Activated naive CD8-positive, alpha-beta T cell treated with anti-CD3 and anti-CD28 coated beads, Interleukin-2, amount 10 ng/mL, durations not matched to agents 7 days and 5 days (primary cell): ENCODE data around the gene IL4R. TPM values are rescaled to one million over a fixed set of nuclear protein-coding genes. Genes with fewer than 3 reads are reported as not detected.
A peak's percentile ranks its signal among the peaks of the same experiment; 100 is the strongest.
"Not testable (repeated sequence)": the region's sequence is repeated elsewhere in the genome, so short reads cannot be mapped to it uniquely, and the experiment has no call there.

Source experiments
- ATAC-seq: fragments of 150-1000 bp; cut with Tn5 transposase; one replicate; pipeline ENCODE4 v1.10.0; 2021; ENCODE audit warnings: low read depth, moderate library complexity
- POLR2A ChIA-PET: fragments of 350-600 bp; sonication (Branson Sonifier 250); formaldehyde crosslinking; loops from one replicate; lab custom pipeline; 2021; ENCODE audit warnings: antibody characterized with exemption; lab: Charles Lee
- DNase-seq: peaks from one replicate; pipeline ENCODE4 v3.0.0; 2021
- H3K27ac Mint-ChIP-seq: one replicate; pipeline ENCODE4 v1.8.0; 2022; ENCODE audit warnings: mild to moderate bottlenecking, mixed read lengths
- H3K27me3 Mint-ChIP-seq: one replicate; pipeline ENCODE4 v1.8.0; 2022; ENCODE audit warnings: mild to moderate bottlenecking, moderate library complexity, mixed read lengths
- H3K36me3 Mint-ChIP-seq: one replicate; pipeline ENCODE4 v1.8.0; 2021; ENCODE audit warnings: mild to moderate bottlenecking, mixed read lengths
- H3K4me1 Mint-ChIP-seq: one replicate; pipeline ENCODE4 v1.8.0; 2021; ENCODE audit warnings: mixed read lengths
- H3K4me3 Mint-ChIP-seq: one replicate; pipeline ENCODE4 v1.8.0; 2022; ENCODE audit warnings: mild to moderate bottlenecking, moderate library complexity, mixed read lengths
- H3K9me3 Mint-ChIP-seq: one replicate; pipeline ENCODE4 v1.8.0; 2021; ENCODE audit warnings: mixed read lengths
- total RNA-seq, 2 experiments: library from RNA; stranded (reverse); gene quantifications; one replicate each; pipeline ENCODE4 v1.2.3, GENCODE V29; 2021

IL4R gene
- total RNA-seq, 2 experiments from 2014 or later: 215 TPM

DNA sequence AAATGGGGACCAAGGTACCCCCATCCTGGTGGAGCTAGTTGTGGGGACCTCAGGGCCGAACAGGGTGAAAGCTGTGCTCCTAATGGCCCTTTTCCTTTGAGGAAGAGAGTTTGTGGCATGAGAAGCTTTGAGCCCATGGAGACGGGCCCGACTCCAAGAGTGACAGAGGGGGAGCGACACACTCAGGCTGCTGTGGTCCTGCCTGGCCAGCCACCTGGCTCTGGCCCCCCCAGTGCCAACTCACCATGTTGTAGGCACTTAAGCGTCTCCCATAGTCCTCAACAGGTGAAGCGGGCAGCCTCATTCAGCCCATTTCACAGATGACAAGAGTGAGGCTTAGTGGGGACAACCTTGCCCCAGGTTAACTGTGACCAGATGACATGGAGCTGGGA, 89.8 kb downstream of the IL4R start:
- ATAC-seq (no peak), DNase-seq (no peak)
- Mint-ChIP-seq H3K27ac (peak overlapping the region; percentile 95), H3K4me1 (peaks cover 69% of the 10 kb centered on the region), H3K27me3 (no peaks in the 10 kb centered on the region), H3K9me3 (no peaks in the 10 kb centered on the region), H3K36me3 (peaks cover 6% of the 10 kb centered on the region), H3K4me3 (peak overlapping the region; percentile 91)
- POLR2A ChIA-PET: interaction anchor here (0.6 to 4.9 kb wide), 9 partner anchors 24 to 230 kb away, joined by 3 to 25 read pairs (median 12); no protein-coding TSS in a partner anchor

DNA sequence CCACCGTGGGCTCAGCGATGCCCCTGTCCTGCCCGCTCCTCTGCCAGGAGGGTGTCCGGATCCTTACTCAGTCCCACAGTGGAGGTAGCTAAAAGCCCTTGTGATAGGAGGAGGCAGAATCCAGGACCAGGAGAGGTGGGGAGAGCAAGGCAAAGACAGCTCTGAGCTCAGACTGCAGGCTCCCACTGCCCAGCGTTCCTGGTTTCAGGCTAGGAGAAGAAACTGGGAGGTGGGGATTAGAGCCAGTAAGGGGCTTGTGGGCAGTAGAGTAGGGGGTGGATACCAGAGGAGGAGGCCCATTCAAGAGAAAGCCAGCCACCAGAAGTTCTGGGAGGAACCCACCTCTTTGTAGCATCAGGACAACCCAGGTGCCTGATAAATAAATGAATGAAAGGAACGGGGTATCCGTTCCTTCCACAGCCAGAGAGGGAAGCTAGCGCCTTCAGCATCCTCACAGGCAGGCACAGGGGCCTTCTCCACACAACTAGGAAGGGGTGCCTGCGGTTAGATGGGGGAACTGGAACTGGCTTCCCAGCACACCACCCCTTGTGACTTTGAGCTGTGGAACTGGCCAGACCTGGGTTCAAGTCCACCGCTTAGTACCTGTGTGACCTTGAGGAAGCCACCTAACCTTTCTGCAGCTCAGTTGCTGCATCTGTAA, 90.5 kb downstream of the IL4R start:
- Mint-ChIP-seq H3K4me3 (peak overlapping the region; percentile 91), H3K36me3 (peaks cover 6% of the 10 kb centered on the region), H3K27ac (peak overlapping the region; percentile 95), H3K4me1 (peaks cover 69% of the 10 kb centered on the region), H3K27me3 (no peaks in the 10 kb centered on the region), H3K9me3 (no peaks in the 10 kb centered on the region)
- ATAC-seq (no peak), DNase-seq (no peak)
- POLR2A ChIA-PET: interaction anchor here (1.3 to 4.9 kb wide), 8 partner anchors 23 to 230 kb away, joined by 3 to 25 read pairs (median 16); no protein-coding TSS in a partner anchor

DNA sequence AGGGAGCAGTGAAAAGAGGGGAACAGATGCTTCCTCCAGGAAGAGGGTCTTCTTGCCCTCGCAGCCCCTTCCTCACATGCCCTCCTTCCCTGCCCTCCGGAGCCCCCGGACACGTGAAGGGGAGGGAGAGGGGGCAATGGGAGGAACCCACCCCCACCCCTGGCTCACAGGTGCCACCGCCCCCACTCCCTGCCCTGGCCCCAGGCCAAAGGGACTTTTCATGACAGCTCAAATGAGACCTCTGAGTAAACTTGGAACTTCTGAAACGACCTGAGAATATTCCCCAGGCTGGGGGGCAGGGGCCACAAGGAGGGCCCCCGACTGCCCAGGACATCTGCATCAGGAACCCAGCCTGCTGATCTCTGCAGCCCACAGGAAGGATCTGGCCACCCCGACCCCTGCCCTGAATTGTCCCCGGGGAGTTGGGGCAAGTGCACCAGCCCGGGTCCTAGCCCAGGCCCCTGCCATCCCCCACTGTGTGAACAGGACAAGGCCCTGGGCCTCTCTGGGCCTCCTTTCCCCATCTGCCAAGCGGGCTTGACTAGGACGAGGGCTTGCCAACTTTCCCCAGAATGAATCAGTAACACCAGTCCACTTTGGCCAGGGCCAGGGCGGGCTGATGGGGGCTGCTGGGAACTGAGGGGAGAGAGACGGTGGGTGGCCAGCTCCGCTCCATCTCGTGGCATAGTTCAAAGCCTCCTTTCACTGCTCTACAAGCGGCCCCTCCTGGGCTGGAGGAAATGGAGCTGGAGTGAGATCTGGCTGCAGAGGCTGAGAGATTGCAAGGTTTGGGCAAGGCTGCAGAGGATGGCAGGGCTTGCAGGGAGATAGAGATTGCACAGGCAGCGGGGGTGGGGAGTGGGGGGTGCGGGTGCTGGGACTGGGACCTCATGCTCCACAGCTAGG, 92.0 kb downstream of the IL4R start:
- peaks cover 13% of the 10 kb centered on the region for H3K36me3 Mint-ChIP-seq
- POLR2A ChIA-PET: interaction anchor here (0.6 to 4.9 kb wide), 19 partner anchors 15 to 232 kb away, joined by 3 to 25 read pairs (median 5); no protein-coding TSS in a partner anchor
- ATAC-seq: peak; percentile 15

DNA sequence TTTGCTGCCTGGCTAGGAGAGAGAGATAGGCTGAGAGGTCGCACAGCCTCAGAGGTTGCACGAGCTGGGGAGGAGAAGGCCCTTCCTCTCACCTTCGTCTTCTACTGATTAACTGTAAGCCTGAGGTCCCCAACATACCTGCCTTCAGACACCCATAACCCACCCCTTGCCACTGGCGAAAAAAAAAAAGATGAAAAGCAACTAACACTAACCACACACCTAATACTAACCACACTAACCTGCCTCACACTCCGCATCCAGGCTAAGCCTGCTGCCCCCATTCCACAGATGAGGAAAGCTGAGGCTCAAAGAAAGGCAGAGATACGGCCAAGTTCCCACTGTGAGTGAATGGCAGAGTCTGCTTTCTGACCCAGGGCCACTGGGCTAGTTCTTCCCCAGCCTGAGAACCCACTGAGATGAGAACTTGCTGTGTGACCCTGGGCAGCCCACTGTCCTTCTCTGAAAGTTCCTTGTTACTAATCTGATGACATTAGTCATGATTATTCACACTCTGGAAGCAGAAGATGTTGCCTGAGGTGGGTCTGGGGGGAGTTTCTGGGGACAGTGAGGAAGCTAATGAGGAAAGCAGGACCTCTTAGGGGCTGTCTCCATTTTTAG, 92.8 kb downstream of the IL4R start:
- no peak for ATAC-seq
- no peak for DNase-seq
- H3K4me3 Mint-ChIP-seq: peak overlapping the region; percentile 91
- peaks cover 61% of the 10 kb centered on the region for H3K4me1 Mint-ChIP-seq
- POLR2A ChIA-PET: interaction anchor here (0.5 to 4.9 kb wide), 15 partner anchors 16 to 170 kb away, joined by 3 to 24 read pairs (median 5); no protein-coding TSS in a partner anchor
- no peaks in the 10 kb centered on the region for H3K27me3 Mint-ChIP-seq
- H3K9me3 Mint-ChIP-seq: no peaks in the 10 kb centered on the region
- H3K27ac Mint-ChIP-seq: peak overlapping the region; percentile 94
- H3K36me3 Mint-ChIP-seq: peaks cover 18% of the 10 kb centered on the region

More for the DNA sequence above, 92.0 kb downstream of the IL4R start:
- Mint-ChIP-seq H3K27me3 (no peaks in the 10 kb centered on the region), H3K27ac (peak overlapping the region; percentile 94), H3K9me3 (no peaks in the 10 kb centered on the region), H3K4me1 (peaks cover 66% of the 10 kb centered on the region), H3K4me3 (peak overlapping the region; percentile 91)
- peak; percentile 63 for DNase-seq

DNA sequence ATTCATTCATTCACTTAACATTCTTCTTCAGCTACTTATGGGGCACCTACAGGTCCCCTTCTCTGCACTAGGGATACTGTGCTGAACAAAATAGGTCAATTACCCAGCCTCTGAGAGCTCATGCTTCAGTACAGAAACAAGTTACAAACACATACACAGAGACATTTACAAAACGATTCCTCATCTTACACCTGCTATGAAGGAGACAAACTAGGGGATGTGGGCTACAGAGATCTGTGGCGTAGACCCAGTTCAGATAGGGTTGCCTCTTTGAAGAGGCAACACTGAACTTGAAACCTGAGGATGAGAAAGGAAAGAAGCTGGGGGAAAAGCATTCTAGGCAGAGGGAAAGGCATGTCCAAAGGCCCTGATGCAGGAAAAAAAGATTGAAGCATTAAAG, 93.4 kb downstream of the IL4R start:
- POLR2A ChIA-PET: interaction anchor here (0.5 to 3.9 kb wide), 12 partner anchors 15 to 170 kb away, joined by 3 to 23 read pairs (median 4); no protein-coding TSS in a partner anchor
- Mint-ChIP-seq H3K36me3 (peaks cover 23% of the 10 kb centered on the region), H3K4me3 (peak overlapping the region; percentile 91), H3K9me3 (peaks cover 4% of the 10 kb centered on the region), H3K27me3 (no peaks in the 10 kb centered on the region), H3K27ac (peak overlapping the region; percentile 94), H3K4me1 (peaks cover 63% of the 10 kb centered on the region)
- no peak for DNase-seq
- peak; percentile 12 for ATAC-seq

DNA sequence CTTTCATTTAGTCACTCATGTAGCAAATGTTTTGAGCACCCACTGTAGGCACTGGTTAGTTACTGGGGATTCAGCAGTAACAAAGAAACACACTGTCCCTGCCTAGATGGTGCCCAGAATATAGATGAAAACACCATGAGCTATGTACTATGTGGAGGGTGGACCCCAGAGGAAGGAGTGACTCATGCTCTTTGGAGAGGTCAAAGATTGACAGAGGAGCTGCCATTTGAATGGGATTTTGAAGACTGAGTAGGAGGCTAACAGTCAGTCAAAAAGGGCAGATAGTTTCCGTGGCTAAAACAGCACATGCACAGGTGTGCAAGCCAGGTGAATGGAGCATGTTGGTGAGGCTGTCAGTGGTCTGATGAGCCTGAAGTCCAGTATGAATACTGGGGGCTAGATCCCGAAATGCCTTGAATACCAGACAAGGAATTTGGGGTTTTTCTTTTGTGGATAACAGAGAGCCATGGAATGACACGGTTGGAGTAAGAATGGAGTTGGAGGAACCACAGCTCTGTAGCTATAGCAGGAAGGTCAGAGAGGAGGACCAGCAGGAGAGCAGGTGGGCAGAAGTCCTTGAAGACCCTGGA, 94.3 kb downstream of the IL4R start:
- ATAC-seq (peak; percentile 46), DNase-seq (no peak)
- POLR2A ChIA-PET: interaction anchor here (1.1 to 3.9 kb wide), 9 partner anchors 14 to 47 kb away, joined by 3 to 23 read pairs (median 9); no protein-coding TSS in a partner anchor
- Mint-ChIP-seq H3K27me3 (no peaks in the 10 kb centered on the region), H3K27ac (peak overlapping the region; percentile 94), H3K9me3 (peaks cover 6% of the 10 kb centered on the region), H3K36me3 (peaks cover 33% of the 10 kb centered on the region), H3K4me1 (peaks cover 65% of the 10 kb centered on the region), H3K4me3 (peak overlapping the region; percentile 58)

DNA sequence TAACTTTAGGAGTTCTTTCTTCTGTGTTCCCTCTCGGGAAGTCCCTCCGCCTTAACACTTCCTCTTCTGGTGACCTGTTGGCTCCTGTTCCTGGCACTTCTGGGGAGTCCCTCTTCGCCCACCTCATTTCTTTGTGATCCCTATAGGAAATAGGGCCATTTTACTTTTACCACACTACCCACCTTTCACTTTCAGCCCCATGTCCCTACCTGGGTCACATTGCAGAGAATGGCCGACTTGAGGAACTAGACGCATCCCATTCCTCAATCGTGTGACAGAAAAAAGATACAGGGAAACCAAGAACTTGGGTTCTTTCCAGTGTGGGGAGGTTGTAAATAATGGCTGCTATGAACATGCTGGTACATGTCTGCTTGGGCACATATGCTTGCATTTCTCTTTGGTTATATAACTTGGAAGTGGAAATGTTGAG, 94.8 kb downstream of the IL4R start:
- peak overlapping the region; percentile 58 for H3K4me3 Mint-ChIP-seq
- peaks cover 37% of the 10 kb centered on the region for H3K36me3 Mint-ChIP-seq
- peaks cover 65% of the 10 kb centered on the region for H3K4me1 Mint-ChIP-seq
- POLR2A ChIA-PET: interaction anchor here (1.4 to 2.7 kb wide), 4 partner anchors 14 to 47 kb away, joined by 3 to 19 read pairs (median 6); no protein-coding TSS in a partner anchor
- peak overlapping the region; percentile 94 for H3K27ac Mint-ChIP-seq
- no peak for DNase-seq
- no peaks in the 10 kb centered on the region for H3K27me3 Mint-ChIP-seq
- no peak for ATAC-seq
- peaks cover 9% of the 10 kb centered on the region for H3K9me3 Mint-ChIP-seq

DNA sequence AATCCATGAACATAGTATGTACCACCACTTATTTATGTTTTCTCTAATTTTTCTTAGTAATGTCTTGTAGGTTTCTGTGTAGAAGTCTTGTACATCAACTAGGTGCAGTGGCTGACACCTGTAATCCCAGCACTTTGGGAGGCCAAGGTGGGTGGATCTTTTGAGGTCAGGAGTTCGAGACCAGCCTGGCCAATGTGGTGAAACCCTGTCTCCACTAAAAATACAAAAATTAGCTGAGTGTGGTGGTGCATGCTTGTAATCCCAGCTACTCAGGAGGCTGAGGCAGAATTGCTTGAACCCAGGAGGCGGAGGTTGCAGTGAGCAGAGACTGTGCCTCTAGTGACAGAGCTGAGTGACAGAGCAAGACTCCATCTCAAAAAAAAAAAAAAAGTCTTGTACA, 96.2 kb downstream of the IL4R start:
- H3K9me3 Mint-ChIP-seq, DNase-seq, ATAC-seq, H3K4me3 Mint-ChIP-seq, H3K27me3 Mint-ChIP-seq, H3K27ac Mint-ChIP-seq: not testable (repeated sequence)
- Mint-ChIP-seq H3K4me1 (peaks cover 62% of the 10 kb centered on the region), H3K36me3 (peaks cover 42% of the 10 kb centered on the region)
- POLR2A ChIA-PET: interaction anchor here (0.8 kb wide), 1 partner anchor 12 kb away, joined by 3 read pairs; no protein-coding TSS in a partner anchor

DNA sequence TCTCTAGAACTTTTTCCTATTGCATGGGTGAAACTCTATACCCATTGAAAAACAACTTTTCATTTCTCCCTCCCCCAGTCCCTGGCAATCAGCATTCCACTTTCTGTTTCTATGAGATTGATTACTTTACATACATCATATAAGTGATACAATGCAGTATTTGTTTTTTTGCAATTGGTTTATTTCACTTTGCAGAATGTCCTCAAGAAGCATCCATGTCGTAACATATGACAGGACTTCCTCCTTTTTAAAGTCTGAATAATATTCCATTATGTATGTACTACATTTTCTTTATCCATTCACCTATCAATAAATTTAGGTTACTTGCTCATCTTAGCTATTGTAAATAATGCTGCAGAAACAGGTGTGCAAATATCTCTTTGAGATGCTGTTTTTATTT, 97.0 kb downstream of the IL4R start:
- H3K9me3 Mint-ChIP-seq: peaks cover 9% of the 10 kb centered on the region
- H3K4me3 Mint-ChIP-seq: peak overlapping the region; percentile 52
- ATAC-seq: no peak
- POLR2A ChIA-PET: interaction anchor here (0.8 kb wide), 1 partner anchor 11 kb away, joined by 3 read pairs; no protein-coding TSS in a partner anchor
- no peak for DNase-seq
- H3K36me3 Mint-ChIP-seq: peaks cover 50% of the 10 kb centered on the region
- peak overlapping the region; percentile 67 for H3K27ac Mint-ChIP-seq
- no peaks in the 10 kb centered on the region for H3K27me3 Mint-ChIP-seq
- H3K4me1 Mint-ChIP-seq: peaks cover 63% of the 10 kb centered on the region

DNA sequence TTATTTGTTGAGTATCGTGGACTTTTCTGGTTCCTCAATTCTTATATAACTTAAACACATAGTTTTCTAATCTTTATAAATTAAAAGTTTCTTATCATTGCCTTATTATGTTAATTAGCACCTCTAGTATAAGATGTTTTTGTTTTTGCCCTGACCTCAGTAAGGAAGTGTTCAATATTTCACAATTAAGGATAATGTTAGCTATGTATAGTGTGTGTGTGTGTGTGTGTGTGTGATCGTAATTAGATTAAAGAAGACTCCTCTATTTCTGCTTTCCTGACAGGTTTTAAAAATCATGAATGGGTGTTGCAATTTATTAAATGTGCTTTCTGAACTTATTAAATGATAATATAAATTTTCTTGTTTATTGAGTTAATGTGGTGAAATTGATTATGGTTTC, 100.2 kb downstream of the IL4R start:
- Mint-ChIP-seq H3K27ac (no peak overlapping the region), H3K36me3 (peaks cover 71% of the 10 kb centered on the region), H3K4me1 (peaks cover 41% of the 10 kb centered on the region), H3K9me3 (peaks cover 9% of the 10 kb centered on the region), H3K27me3 (no peaks in the 10 kb centered on the region), H3K4me3 (no peak overlapping the region)
- ATAC-seq (no peak), DNase-seq (no peak)
- POLR2A ChIA-PET: no interaction called here
